Mucosa of rectum (tissue), 2 donors: ENCODE data around the gene NRDE2.

Experiments used
- H3K27ac ChIP-seq, 2 donors: one replicate each; pipeline ENCODE4 v1.7.0; 2013; ENCODE audit warnings: inconsistent platforms in 2 of 2, low read depth in 2 of 2, low read length in 2 of 2
- H3K27me3 ChIP-seq, 2 donors: one replicate each; pipeline ENCODE4 v1.7.0; 2013; ENCODE audit warnings: low read length in 2 of 2; ENCODE audit not compliant: control insufficient read depth in 2 of 2, insufficient read depth in 2 of 2
- H3K36me3 ChIP-seq, 2 donors: one replicate each; pipeline ENCODE4 v1.7.0; 2013; ENCODE audit warnings: low read length in 2 of 2; ENCODE audit not compliant: control insufficient read depth in 2 of 2, insufficient read depth in 2 of 2
- H3K4me1 ChIP-seq, 2 donors: one replicate each; pipeline ENCODE4 v1.7.0; 2013; ENCODE audit warnings: low read length in 2 of 2, mild to moderate bottlenecking in 1 of 2; ENCODE audit not compliant: control insufficient read depth in 2 of 2, insufficient read depth in 2 of 2
- H3K4me3 ChIP-seq, 2 donors: one replicate each; pipeline ENCODE4 v1.7.0; 2013; ENCODE audit warnings: low read length in 2 of 2
- H3K9ac ChIP-seq, 2 donors: one replicate each; pipeline ENCODE4 v1.7.0; 2013; ENCODE audit warnings: low read length in 2 of 2, low read depth in 1 of 2, mild to moderate bottlenecking in 1 of 2
- H3K9me3 ChIP-seq, 2 donors: one replicate each; pipeline ENCODE4 v1.7.0; 2013; ENCODE audit warnings: low read length in 2 of 2; ENCODE audit not compliant: control insufficient read depth in 2 of 2
- donor health status: healthy.
- donor health status: Normal muscosa, but diverticular disease.

NRDE2 gene

GRCh38 chr14:90228478-90228877, 103.3 kb downstream of the NRDE2 start:
- no peak overlapping the region for H3K4me3 ChIP-seq
- no peak overlapping the region for H3K9ac ChIP-seq
- no peaks in the 10 kb centered on the region for H3K36me3 ChIP-seq
- peaks cover 0 to 3% of the 10 kb centered on the region in 2 donors for H3K9me3 ChIP-seq
- H3K4me1 ChIP-seq = no peaks in the 10 kb centered on the region
- H3K27ac ChIP-seq = no peak overlapping the region
- no peaks in the 10 kb centered on the region for H3K27me3 ChIP-seq
